Stimulated activated CD4-positive, alpha-beta T cell treated with anti-CD3 and anti-CD28 coated beads, Interleukin-15, amount 100 ng/mL, for 48 hours (primary cell): ENCODE measurements around the gene GGT1.
"Not testable (repeated sequence)": the region's sequence is repeated elsewhere in the genome, so short reads cannot be mapped to it uniquely, and the experiment has no call there.

Experiments
- DNase-seq, 2 donors: peaks; one replicate each; pipeline ENCODE4 v3.0.0-alpha.2; 2020; ENCODE audit warnings: low read depth in 2 of 2

GGT1 gene

GRCh38 chr22:24584166-24584790 is 18.7 kb upstream of the GGT1 start:
- no peak for DNase-seq

GRCh38 chr22:24584871-24585411 is 18.1 kb upstream of the GGT1 start:
- no peak for DNase-seq

DNA sequence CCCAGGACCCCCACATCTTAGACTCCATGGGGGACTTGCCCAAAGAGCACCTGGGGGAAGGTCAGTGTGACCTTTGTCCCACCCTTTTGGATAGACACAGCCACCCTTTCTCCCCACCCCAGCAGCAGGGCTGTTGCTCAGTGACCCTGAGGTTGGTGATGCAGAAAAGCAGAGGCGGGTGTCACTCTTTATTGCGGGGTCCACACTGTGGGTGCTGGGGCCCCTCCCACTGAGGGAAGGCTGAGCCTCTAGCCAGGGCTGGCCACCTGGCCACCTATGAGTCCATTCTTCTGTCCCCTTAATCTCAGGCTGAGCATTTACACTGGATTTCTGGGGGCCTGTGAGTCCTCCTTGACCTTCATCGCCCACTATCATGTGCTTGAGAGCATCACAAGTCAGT is 17.5 kb upstream of the GGT1 start:
- DNase-seq, result no peak

- DNase-seq, result no peak
Measured at GRCh38 chr22:24585927-24586546, 17.0 kb upstream of the GGT1 start.

GRCh38 chr22:24587251-24587650 is 15.7 kb upstream of the GGT1 start:
- DNase-seq, result no peak

DNA sequence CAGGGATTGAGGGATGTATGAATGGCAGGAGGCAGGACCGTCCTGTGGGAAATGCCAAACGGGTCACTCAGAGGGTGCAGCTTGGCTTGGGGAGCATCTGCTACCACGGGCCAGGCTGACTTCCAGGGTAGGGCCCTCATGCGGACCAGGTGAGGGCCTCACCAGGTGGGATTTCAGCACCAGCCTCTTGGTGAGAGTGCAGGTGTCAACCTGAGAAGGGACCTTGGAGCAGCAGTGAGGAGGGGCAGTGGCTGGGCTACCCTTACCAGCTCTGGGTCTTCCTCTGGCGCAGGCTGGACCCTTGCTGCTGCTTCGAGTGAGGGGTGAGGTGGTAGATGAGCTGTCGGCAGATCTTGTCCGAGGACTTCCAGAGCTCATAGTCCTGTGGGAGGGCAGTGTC is 15.0 kb upstream of the GGT1 start:
- DNase-seq, result no peak

DNA sequence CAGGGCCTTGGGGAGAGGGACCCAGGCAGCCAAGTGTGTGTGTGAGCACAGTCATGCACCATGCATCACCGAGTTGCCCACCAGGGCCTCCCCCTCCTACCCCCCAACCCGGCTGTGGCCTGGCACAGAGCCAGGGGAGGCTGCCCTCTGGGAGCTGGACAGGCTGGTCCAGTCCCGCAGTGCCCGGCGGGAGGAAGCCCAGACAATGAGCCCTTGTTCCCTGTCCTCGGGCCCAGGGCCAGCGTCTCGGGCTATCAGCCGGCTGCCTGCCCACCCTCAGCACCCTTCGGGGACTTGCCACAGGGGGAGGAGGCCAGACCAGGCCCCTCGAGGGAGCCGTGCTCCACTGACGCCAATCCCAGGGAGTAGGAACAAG is 14.6 kb upstream of the GGT1 start:
- DNase-seq, result no peak

DNA sequence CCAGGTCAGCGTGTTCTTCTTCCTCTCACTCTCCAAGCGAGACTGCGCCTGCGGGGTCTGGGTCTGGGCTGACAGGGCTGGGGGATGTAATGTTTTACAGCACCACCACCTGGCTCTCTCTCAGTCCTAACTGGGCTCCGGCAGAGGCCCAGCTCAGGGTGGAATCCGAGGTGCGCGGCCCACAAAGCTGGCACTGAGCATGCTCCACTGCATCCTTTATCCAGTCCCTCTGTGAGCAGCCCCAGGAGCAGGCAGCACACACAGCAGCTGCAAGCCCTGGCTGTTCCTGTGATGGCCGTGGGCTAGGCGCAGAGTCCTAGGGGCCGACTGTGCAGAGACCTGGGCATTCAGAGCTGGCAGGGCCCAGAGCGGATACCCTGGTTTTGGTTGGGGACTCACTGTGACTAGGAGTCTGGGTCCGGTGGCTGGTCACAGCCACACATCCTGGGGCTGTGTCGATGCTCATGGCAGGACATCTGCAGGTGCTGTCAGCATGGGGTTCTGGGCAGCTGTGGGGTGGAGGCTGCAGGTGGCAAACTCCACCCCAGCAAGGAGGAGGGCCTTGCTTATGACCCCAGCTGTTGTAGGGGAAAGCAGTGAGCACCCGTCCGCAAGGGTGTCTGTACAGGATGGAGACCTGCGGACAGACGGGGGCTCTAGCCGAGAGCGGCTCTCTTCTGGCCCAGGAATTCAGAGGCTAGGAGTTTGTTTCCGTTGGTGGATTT is 14.1 kb upstream of the GGT1 start:
- DNase-seq, result no peak

DNA sequence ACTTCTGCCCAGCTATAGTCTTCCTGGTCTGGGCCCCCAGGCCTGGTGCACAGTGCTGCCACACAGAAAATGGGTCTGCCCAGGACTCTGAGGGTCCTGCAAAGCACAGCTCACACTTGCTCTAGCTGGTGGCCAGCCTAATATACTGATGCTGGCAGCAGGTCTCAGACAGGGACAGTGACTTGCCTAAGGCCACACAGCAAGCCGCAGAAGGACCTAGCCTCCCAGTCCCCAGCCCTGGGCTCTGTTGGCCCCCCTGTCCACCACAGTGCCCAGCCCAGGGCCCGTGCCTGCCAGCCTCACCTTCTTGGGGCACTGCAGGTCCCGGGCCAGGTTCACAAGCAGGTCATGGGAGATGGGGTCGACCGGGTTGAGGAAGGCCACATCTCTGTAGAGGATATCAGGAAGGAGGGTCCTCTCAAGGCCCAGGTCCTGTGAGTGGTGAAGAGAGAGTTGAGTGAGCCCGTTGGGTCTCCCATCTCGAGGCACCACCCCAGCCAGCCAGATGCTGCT is 13.4 kb upstream of the GGT1 start:
- no peak for DNase-seq

- no peak for DNase-seq
Measured at GRCh38 chr22:24590596-24591173, 12.3 kb upstream of the GGT1 start.

- no peak for DNase-seq
Measured at GRCh38 chr22:24591286-24591830, 11.6 kb upstream of the GGT1 start.

DNA sequence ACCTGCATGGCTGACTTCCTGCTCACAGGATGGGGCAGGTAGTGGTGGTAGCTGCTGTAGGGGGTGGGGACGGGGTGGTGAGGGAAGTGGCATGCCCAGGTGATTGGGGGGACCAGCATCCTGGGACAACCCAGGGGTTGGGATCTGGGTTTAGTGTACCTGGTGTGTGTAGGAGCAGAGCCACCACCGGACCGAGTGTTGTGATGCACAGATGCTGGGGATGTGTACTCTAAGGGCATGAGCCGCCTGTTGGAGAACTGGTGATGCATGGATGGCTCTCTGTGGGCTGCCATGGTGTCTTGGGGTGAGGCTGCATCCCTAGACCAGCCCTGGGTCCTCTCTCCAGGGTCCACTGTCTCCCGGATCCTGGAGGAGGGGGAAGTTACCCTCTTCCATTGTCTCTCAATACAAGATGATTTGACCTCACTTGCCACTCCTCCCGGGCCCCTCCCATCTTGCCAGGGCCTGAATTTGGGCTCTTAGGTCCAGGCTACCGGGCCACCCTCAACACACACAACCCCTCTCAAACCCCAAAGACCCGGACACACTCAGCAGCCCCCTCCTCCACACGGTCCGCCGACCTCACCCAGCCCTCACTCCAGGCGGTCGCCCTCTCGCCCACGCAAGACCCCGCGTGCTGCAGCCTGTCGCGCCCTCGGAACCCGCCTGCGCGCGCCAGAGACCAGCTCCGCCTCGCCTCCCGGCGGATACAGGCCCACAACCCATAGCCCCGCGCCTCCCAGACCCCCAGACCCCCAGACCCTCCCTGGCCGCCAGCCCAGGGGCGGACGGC is 10.7 kb upstream of the GGT1 start:
- DNase-seq, result no peak

GRCh38 chr22:24592851-24593558 is 10.0 kb upstream of the GGT1 start, which contains the start of gene LRRC75B:
LRRC75B (minus strand) TSS chr22:24593073; CDS start chr22:24593039, 34 bp downstream.
- DNase-seq, result no peak

GRCh38 chr22:24593559-24593835 is 9.5 kb upstream of the GGT1 start:
- not testable (repeated sequence) for DNase-seq

DNA sequence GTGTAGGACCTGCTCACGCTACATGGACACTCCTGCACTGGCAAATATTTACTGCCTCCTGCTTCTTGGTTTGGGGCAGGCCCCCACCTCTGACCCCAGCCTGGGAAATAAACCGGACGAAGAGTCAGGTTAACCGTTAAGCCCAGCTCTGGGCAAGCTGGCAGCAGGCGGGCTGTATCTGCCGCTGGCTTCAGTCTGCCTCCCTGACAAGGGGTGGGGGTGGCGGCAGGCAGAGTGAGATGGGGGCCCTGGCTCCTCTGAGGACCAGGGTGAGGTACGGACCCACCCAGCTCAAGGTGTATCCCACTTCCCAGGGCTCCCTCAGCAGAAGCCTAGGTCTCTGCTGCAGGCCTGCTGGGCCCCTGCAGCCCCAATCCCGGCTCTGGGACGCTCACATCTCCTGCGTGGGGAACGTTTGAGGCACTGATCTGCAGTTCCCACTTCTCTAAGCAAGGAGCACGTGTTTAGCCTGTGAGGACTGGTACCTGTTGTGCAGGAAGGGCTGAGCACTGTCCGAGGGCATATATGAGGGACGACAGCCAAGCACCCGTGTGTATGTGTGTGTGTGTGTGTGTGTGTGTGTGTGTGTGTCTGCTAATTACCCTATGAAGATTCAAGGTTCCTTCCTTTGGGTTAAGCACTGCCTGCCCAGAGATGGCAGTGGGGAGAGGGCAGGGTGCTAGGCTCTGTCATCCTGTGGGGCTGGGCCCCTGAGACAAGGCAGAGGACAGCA is 9.0 kb upstream of the GGT1 start:
- DNase-seq, result no peak

GRCh38 chr22:24594569-24595120 is 8.3 kb upstream of the GGT1 start:
- DNase-seq, result no peak

DNA sequence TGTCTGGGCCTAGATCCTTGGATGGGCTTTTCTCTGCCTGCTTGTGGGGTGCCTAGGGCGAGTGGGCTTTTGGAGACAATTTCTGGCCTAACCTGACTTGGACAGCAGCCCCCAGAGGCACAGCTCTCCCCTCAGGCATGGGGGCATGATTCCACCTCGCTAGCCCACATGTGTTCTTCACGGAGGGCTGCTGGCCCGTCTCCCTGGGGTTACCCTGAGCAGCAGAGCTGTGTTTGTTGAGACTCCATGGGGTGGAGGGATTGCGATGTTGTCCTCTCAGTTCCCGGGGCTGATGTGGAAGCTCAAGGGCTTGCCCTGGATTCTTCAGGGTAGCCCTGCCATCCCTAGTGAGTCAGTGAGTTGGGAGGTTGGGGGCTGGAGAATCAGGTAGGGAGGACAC is 7.8 kb upstream of the GGT1 start:
- DNase-seq, result no peak

GRCh38 chr22:24595863-24596262 is 7.1 kb upstream of the GGT1 start:
- no peak for DNase-seq

- not testable (repeated sequence) for DNase-seq
Measured at GRCh38 chr22:24597076-24597475, 5.9 kb upstream of the GGT1 start.

DNA sequence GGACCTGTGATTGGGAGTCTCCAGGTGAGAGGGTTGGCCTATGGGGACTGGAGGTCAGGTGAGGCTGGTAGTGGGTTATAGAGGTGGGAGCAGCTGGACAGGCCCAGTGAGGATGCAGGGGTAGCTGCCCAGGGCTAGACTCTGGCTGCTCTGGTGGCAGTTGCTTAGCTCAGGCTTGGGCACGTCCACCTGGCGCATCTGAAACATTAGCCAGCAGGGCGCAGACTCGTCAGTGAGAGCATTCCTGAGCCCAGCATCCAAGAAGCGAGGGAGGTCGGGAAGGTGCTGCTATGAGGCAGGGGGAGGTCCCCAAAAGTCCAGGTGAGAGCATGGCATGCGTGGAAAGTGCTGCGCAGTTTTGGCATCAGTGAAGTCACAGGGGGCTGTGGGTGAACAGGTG is 3.5 kb upstream of the GGT1 start:
- no peak for DNase-seq
